ENCODE measurements around the gene NQO2. TPM values are rescaled to one million over a fixed set of nuclear protein-coding genes. Genes with fewer than 3 reads are reported as not detected.

Gene NQO2
- total RNA-seq, 1 experiment from 2014 or later = 105 TPM

- Histone ChIP-seq H3K23me2 (ENCODE audit: insufficient read length, low read depth, low read length, poor library complexity, severe bottlenecking) (peaks cover 7% of the 10 kb centered on the region), H3K9ac (ENCODE audit: extremely low read depth, insufficient read length, low read length) (no peak overlapping the region), H2BK5ac (ENCODE audit: insufficient read length, low read length) (no peak overlapping the region), H3T11ph (ENCODE audit: low read length) (no peak overlapping the region), H3K56ac (ENCODE audit: insufficient read length, low read depth, low read length) (no peak overlapping the region), H2BK20ac (ENCODE audit: low read depth, low read length, poor library complexity, severe bottlenecking) (no peak overlapping the region), H3K23ac (ENCODE audit: insufficient read length, low read depth, low read length) (no peak overlapping the region), H4K5ac (ENCODE audit: insufficient read length, low read depth, low read length) (no peak overlapping the region), H3K9me3 (ENCODE audit: control insufficient read depth, low read depth, low read length) (peaks cover 4% of the 10 kb centered on the region), H2AFZ (ENCODE audit: low read length) (no peak overlapping the region), H3K4me2 (ENCODE audit: insufficient read depth, insufficient read length, low read length) (peak overlapping the region; percentile 63), H2BK15ac (ENCODE audit: low read depth, low read length) (no peak overlapping the region), H3K14ac (ENCODE audit: insufficient read depth, low read length) (no peak overlapping the region), H2AK5ac (ENCODE audit: insufficient read length, low read length) (no peak overlapping the region), H4K8ac (replicated peaks; ENCODE audit: insufficient read length, low read depth, low read length) (no peak overlapping the region), H4K20me1 (ENCODE audit: control insufficient read depth, insufficient read depth, insufficient read length) (no peaks in the 10 kb centered on the region), H3K4ac (ENCODE audit: low read depth, low read length) (no peak overlapping the region), H2BK120ac (ENCODE audit: low read depth, low read length, poor library complexity, severe bottlenecking) (no peak overlapping the region), H3K18ac (ENCODE audit: insufficient read length, low read depth, low read length) (no peak overlapping the region), H3K27me3 (ENCODE audit: insufficient read depth, low read length) (no peaks in the 10 kb centered on the region), H3K79me2 (ENCODE audit: insufficient read depth, low read length) (no peaks in the 10 kb centered on the region), H3K27ac (ENCODE audit: insufficient read length, low read depth, low read length) (no peak overlapping the region), H3K4me1 (ENCODE audit: insufficient read depth, low read length) (no peaks in the 10 kb centered on the region), H2BK12ac (ENCODE audit: insufficient read length, low read depth, low read length) (no peak overlapping the region), H3K79me1 (ENCODE audit: insufficient read depth, low read depth, low read length, poor library complexity, severe bottlenecking) (no peaks in the 10 kb centered on the region), H4K91ac (ENCODE audit: insufficient read length, low read depth, low read length) (no peak overlapping the region)
- Mint-ChIP-seq H3K27ac (peak overlapping the region; percentile 4 to 41 (median 29); a peak in 4 of 7 replicates), H3K4me1 (peaks cover 9 to 11% of the 10 kb centered on the region in 2 experiments), H3K36me3 (ENCODE audit: insufficient read depth in 1 of 3, low read depth in 3 of 3) (peaks cover 15 to 39% (median 18%) of the 10 kb centered on the region in 3 experiments), H3K9me3 (peaks cover 15 to 34% of the 10 kb centered on the region in 2 experiments), H3K4me3 (peak overlapping the region; percentile 77 to 87), H3K27me3 (ENCODE audit: low read depth) (peaks cover 6% of the 10 kb centered on the region)
- DNase-seq = peak; percentile 87
- no peak for TF ChIP-seq CTCF (conservative IDR thresholded peaks at IDR 0.05)
- WGBS (ENCODE audit: extremely low coverage, insufficient read length, low lambda C conversion rate) = no CpG with 5 or more reads among the region's 85 CpGs
Observed at GRCh38 chr6:3063733-3064700, 64.3 kb downstream of the NQO2 start.

All from H9 (cell line).